CD4-positive, alpha-beta T cell treated with Interleukin-6 for 4 hours (primary cell): ENCODE measurements around the gene NFIB.

Experiments
- DNase-seq: peaks from one replicate; pipeline ENCODE4 v3.0.0-alpha.2; 2020; ENCODE audit warnings: mixed read lengths

The NFIB gene

DNA sequence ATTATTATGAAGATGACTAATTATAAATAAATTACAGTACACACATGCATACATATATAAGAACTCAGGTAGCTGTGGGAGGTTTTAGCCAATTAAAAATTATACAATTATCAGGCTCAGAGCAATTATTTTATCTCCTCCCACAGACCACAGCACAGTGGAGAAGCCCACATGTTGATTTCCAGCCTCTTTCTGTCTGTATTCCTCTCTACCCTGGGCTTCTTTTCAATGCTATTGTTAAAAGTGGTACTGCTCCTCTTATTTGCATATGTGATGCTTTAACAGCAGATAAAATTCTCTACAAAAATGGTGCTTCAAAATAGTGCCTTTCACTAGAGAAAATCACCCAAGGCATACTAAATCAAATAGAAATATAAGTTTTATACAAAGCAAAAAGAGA lies 218.7 kb downstream of the NFIB start:
- DNase-seq = no peak

DNA sequence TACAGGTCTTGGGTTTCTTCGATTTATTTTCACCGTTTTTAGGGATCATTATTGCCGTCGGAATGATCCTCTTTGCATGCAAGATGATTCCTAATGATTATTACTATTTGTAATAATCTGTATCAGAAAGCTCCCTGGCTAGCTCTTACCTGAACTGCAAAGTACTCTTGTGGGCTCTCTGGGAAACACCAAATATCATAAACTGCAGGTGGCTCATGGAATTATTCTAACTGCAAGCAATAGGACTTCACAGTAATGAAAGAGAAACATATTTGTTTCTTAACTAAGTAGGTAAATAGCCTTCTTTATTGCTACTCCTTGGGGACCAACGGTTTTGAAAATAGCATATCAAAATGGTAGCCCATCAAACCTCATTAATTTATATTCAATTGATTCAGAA lies 219.4 kb downstream of the NFIB start:
- DNase-seq = no peak

DNA sequence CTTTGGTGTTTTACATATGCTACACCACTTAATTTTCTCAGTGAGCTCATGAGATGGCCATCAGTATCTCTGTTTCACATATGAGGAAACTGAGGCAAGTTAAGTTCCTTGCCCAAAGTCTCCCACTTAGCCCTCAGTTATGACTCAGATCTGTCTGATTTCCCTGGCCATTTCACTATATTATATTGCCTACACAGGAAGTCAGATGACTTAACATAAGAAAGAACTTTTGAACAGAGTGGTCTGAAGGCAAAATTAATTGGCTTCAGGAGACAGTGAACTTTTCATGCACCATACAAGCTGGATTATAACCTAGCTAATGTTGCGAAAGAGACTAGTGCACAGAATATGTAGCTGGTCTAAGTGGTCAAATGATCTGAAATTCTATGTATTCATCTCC lies 221.6 kb downstream of the NFIB start:
- no peak for DNase-seq

DNA sequence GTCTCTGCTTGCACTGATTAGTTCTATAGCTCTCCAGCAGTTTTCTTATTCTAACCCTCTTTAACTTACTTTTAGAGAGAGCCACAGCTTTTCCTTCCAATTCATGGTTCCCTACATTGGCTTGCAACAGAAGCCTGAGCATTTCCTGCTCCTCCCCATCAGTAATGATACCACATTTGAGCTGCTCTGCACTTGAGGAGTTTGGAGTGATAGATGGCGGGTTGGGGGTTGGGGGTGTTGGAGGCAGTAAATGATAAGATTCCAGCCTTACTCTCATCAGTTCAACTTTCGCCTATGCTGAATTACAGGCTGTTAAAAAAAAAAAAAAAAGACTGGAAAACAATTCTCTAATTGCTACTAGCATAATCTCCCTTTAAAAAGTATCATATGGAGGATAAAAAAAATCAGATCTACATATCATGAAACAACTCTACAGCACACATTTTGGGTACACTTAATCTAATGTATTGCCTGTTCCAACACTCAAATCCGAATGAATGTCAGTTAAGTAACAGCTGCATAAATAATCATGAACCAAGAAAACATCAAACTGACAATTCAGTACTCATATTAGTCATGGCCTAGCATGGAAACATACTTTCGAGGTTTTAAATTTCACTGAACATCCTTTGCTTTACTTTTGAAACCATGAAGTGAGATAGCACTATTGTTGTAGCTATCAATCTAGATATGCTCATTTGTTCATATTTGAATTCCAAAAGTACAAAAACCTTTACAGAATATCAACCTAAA lies 224.7 kb downstream of the NFIB start:
- DNase-seq = no peak

DNA sequence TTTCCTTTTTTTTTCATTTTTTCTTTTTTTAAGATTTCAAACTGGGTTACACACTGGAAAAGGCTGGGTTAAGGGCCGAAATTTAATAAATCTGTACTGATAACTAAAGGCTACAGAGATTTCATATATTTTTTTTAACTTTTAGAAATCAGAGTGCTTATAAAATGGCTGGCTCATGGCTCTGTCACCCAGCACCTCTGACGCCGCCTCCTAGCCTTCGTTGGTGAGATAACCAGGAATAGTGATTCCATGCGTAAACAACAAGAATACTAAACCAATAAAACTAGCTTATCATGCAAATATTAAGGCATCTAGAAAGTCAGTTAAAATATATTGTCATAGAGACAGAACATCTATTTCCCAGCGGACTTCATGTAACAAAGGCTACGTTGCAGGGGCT lies 226.4 kb downstream of the NFIB start:
- DNase-seq = no peak

DNA sequence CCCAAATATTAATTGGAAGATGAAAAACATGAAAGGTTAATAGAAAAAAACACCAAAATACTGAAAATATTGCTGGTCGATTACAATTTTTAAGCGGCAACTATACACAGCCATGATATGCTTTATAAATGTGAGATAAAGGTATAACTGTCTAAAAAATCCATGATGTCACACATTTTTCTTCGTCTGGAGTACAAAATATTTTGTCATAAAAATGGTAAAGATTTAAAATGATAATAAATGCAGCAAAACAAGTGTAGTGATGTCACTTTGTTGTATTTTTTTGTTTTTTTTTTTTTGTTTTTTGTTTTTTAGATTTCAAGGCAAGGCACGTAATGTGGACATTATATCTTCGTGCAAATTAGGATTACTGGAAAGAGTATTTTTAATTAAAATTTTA lies 227.4 kb downstream of the NFIB start:
- DNase-seq = no peak

DNA sequence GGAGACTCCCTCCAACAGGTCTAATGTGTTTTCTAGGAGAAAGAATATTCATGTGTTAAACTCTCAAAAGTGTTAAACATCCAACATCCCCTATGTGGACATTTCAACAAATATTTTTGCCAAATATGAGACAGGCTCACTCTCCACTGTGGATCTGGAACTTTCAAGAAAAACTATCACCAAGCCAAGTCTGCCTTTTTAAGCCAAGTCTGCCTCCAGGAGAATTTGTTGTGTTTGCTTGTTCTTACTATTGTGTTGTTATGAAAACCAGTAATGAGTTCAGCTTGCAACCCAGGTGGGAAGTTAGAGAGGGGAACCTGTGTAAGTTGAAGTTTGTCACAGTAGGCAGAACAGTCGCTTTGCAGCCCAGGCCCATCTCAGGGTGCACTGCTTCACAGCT lies 228.1 kb downstream of the NFIB start:
- no peak for DNase-seq

DNA sequence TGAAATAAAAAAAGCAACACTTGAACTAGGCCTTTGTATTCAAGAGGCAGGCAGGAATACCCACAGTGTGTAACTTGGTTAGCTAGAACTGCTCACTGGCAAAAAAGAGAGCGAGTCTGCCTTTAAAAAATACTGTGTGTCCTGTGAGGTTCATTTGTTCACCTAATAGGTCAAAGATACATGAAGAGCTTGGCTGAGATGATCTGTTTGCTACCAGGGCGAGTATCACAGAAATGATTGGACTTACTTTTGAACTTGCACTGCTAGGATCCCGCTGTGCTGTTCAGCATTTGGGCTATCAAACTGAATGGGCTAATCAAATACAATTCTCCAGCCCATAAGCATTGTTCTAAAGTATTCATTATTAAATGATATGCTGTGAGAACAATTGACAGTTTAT lies 229.1 kb downstream of the NFIB start:
- DNase-seq = no peak

DNA sequence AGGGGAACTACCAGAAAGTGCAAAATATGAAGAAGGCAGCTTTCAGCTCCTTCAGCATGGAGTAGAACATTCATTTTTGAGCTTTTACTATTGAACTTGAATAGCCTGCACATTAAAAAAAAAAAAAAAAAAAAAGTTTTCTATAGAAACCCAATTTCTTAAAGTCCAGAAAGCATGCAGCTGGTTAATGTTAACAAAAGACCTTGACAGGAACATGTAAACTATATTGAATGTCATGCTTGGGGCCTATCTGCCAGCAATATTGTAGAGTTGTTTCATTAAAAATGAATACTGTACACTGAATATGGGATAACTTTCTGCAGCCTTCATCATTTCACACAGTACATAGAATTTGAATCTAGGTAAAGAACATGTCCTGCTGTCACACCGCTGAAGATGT lies 230.6 kb downstream of the NFIB start:
- DNase-seq = no peak

DNA sequence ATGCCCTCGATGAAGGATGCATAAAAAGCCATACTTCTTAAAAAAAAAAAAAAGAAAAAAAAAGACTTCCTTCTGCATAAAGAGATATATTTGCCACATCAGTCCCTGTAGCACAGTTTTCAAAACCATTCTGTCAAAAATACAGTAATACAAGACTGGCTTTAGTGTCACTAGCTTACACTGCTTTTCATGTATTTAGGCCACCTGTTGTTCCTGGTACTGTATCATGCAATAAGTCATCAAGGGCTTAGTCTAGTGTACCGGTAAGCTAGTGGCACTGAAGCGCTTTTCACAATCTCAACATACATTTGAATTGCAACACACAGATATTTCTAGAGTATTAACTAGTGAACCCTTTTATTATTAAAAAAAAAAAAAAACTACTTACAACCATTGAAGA lies 231.2 kb downstream of the NFIB start:
- DNase-seq = no peak

DNA sequence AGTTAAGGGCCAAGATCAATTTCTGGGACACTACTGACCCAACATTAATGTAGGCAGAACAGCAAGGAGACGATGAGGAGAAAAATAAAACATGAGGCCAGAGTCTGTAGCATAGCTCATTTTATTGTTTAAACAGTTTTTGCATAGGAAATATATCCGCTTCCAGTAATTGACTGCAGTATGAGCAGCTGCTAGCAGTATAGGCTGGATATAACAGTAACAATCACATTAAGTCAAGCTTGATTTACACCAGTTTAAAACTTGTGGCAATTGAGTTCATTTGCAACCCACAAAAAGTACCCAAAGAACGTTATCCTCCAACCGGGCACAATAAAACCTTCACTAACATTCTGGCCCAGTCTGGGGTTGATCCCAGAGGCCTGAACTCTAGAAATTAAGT lies 232.2 kb downstream of the NFIB start:
- no peak for DNase-seq

DNA sequence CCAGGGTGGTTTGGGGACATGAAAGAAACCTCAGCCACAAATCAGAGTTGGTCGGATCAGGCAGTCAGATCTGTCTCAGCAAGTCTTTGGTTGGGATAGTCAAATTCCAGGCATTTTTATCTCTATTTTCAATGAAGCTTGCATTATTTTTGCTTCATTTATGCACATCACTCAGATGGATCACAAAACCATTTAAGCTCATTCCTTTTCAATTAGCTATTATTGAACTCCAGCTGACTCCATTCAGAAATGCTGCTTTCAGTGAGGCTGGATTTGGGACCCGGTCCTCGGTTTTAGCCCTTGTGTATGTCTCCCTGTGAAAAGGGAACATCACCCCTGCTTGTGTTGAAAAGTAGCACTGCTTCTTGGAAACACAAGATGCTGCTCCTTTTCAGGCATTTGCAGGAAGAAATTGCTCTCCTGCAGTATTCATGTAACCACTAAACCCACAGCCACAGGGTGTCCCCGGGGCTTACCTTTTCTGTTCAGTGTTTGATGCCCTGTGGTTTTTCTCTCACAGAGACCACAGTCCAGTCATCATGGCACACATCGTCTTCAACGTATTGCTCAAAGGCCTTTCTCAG lies 232.9 kb downstream of the NFIB start:
- DNase-seq = no peak

DNA sequence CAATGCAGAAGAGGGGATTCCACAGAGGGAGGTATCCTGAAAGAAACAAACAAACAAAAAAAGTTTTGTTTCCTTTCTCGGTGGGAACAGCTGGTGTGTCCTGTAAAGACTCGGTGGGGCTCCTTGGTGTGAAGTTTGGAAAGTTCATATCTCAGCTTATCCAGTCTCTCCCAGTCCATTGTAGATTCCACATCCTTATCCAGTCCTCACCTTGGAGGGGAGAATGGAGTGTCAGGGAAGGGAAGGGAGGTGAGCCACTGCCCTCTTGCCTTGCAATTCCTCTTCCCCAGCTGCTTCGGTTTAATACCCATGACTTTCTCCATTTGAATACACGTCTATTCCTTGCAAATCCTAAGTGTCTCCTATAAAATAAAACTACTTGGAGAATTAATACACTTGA lies 234.5 kb downstream of the NFIB start:
- no peak for DNase-seq

DNA sequence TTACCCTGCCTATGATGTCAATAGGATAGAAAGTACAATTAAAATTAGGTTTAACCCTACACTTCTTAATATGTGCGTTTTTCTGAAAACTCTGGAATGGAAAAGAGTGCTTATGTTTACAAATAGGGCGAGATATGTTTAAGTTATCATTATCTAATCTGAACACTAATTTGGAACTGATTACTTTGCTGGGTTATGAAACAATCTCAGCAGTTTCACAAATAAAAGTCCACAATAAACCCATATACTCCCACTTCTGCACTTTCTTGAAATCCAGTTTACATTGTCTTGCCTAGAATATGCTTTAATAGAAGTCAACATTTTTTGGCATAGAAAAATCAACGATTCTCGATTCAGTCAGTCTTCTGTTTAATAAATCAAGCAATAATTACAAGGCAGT lies 236.3 kb downstream of the NFIB start:
- DNase-seq = no peak

DNA sequence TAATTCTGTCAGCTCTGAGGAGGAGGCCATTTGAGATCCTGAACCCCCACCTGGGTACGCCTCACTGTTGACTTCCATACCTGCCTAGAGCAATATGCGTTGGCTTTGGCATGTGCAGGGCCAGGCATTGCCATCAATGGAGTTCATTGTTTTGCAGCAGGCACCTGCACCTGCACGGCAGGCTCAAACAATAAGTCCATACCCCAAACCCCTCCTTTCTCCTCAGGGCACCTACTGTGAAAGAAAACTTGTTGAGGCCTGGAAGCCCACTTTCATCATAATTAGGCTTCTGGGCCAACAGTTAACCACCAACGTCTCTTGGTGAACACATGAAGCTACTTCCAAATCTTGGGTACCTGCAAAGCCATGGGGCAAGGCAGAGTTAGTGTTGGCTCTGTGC lies 238.7 kb downstream of the NFIB start:
- no peak for DNase-seq

DNA sequence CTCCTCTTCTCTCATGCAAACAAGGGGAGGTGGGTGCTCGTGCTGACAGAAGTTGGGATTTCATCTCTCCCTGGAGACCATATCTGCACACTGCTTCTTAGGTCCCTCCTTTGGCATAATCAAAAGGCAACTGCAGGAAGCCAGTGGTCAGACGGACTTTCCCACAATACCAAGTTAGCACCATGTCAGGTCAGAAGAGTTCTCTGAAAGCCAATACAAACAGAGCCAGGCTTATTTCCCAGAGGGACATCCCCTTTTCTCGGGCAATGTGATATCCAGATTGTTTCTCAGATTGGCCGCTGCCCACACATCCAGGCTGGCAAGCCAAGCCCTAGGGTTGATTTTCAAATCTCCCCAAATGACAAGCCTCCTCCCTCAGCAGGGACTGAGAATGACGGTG lies 241.1 kb downstream of the NFIB start:
- DNase-seq = no peak

DNA sequence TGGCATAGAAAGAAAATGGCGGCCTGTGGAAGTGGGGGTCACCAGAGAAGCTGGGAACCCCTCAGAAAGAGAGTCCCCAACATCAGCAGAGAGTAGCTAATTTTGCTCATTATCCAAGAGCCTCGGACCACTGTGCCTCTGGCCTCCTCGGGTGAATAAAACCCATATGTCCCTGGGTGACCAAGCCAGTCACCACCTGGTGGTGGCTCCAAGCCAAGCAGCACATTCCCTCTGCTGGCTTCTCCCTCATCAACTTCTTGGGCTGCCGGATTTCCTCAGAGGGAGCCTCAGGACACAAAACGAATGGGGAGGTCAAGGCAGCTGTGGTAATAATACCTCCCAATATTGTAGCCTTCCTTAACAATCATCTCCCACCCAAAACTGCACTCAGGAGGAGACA lies 242.5 kb downstream of the NFIB start:
- no peak for DNase-seq

DNA sequence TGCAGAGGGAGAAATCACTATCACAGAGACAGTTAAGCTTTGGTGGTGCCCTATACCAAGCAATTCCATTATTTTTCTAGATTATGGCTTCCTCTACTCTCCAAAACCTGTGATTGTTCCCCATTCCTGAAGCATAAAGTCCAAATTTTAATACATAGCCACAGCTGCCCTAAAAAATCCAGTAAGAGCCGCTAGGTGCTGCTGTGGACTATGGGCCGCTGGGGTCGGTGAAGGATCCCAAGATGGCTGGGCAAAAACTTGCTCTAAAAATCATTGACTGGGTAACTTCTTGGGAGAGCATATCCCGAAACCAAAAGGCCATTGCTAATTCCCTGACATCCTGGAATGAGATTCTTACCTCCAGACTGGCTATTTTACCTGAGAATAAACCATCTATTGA lies 245.3 kb downstream of the NFIB start:
- no peak for DNase-seq

DNA sequence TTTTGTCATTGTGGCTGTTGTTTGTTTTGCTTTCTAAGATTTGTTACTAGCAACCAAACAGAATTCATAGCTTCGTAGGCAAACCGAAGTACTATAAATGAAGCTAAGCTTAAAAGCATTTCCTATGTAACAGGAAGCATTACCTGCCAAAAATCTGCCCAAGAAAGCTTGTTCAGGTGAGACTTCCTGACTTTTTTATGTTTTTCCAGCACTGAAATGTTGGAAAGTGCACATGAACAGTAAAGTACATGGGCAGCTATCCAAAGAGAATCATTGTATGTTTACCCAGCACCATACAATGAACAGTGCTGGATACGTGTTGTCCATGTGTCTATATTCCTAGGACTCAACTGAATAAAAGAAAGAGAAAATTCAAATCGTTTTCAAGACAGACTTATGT lies 247.1 kb downstream of the NFIB start:
- no peak for DNase-seq

DNA sequence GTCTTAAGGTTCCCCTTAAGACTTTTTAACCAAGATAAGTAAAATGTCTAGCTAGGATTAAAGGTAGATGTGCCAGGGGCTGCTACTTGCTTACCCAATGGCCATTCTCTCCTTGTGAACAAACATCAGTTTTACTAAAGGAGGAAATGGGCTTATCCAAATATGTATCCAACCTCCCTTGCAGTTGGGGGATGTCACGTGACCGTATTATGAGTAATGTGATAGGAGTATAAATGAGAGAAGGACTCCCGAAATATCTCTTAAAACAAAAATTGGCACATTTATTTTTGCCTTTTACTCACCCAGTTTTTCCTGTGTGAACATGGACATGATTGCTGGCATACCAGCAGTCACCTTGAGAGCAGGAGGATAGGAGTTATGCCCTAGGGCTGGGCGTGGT lies 247.9 kb downstream of the NFIB start:
- DNase-seq = no peak

DNA sequence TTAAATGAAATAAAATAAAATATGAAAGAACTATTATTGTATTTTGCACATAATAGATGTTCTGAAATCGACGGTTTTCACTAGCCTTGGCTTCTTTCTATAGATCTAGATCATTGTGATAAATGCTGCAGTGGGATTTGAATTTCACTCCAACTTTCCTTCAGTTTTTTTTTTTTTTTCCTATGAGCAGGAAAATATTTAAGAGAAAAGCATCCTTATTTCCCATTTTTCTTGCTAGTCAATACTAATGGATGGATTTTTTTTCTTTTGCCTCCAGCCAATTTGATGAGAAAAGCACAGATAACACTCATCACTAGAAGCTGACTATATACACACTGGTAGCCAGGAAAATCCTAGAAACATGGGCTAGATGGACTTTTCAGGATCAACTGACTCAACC lies 249.0 kb downstream of the NFIB start:
- no peak for DNase-seq

DNA sequence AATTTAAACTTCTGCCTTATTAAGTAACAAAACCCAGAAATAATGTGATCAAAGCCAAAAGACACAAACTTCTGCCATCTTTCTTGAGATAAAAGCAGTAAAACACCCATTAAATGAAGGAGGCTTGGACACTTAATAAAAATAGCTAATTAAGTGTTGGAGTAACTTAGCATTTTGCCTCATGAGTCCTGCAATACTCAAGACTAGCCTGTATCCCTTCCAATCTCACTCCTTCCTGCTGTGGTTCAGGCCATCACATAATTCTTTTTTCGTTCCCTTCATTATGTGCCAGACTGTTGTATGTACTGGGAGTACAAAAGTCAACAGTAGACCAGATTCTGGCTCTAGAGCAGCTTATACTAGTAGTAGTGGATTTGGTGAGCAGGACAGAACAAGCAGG lies 250.2 kb downstream of the NFIB start:
- DNase-seq = no peak

DNA sequence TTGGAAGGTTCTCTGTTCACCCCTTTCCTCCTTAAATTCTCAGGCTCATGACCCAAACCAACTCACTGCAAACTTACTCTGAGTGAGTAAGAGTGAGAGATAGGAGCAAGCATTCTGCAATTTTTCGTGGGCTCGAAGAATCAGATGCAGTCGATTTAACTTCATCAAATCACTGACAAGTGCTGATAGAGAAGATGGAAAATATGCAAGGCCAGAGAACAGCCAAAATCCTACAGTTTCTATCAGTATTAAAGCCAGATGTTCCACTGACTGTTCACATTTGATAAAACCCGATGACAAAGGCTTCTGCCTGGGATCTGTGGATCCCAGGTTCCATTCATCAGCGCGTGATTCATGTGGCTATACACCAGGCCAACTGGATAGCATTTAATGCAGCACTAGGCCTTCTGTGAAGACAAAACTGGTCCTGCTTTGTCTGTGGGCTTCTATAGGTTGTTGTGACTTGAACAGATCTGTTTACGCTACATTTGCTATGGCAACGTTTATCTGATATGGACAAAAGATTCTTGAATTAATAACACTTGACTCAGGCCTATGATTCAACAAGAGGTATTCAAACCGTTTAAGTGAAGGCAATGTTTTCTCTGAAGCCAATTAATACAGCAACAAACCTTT lies 251.2 kb downstream of the NFIB start:
- DNase-seq = no peak

DNA sequence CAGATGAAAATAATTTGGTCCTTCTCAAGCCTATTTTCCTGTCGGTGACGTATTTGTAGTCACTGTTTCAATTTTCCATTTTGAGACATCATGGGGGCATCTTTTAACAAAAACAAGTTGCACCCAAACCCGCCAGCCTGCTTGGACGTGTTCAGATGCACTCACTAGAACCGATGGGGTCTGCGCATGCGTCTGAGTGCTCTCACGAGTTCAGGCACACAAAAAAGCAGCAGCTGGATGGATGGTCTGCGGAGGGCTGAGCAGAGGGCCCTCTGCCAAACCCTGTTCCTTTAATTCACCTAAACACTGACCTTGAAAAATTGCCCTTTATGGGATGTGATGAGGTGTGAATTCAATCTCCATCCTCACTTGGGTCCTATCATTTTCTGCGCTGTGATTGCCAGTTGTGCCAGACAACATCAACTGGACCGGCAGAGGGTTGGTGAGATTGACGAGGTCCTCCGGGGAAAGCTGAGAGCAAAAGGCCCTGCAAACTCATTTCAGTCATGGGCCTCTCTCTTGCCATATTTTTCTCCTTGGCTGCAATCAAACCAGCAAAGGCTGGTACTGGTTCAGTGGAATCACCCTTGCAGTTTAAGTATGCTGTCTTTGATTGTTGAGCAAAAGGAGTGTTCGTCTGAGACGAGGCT lies 251.9 kb downstream of the NFIB start:
- DNase-seq = no peak
